Measurements from ENCODE around the gene PNMA6E.

Gene PNMA6E

DNA sequence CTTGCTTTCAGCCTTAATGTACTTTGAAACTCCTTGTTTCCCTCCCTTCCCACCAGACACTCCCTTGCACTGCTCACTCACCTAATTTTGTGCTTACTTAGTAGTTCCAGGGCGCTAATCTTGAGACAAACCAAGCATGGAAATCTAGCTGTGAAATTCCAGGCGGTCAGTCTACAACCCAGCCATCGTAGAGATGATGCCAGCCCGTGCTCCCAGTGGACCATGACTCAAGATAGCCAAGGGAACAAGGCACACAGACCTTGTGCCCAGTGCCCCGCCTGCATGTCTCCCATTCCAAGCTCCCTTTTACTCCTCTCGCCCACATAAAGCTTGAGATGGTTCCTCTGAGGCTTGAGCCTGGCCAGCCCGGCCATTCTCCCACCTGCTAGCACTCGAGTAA is 33.7 kb upstream of the PNMA6E start:
- no peak for DNase-seq

DNA sequence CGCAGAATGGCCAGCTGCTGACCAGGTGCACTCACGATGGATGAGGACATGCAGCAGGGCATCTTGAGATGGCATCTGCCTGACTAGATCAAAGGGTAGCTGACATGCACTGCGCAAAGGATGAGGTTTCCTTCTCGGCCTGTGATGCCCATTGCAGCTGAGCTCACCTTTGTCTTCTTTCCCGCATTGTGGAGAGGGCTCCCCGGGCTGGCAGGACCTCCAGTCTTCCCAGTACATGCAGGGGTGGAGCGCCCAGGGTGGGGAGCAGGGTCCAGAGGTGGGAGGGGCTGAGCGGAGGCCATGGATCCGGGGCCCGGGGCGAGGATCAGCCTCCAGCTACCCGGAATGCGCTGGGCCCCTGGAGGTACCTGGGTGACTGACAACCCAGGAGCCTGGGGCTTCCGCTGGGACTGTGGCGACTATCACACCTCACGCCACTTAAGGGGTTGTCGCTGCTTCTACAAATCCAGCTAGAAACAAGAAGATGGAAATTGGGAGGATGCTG is 32.7 kb upstream of the PNMA6E start:
- no peak for DNase-seq

DNA sequence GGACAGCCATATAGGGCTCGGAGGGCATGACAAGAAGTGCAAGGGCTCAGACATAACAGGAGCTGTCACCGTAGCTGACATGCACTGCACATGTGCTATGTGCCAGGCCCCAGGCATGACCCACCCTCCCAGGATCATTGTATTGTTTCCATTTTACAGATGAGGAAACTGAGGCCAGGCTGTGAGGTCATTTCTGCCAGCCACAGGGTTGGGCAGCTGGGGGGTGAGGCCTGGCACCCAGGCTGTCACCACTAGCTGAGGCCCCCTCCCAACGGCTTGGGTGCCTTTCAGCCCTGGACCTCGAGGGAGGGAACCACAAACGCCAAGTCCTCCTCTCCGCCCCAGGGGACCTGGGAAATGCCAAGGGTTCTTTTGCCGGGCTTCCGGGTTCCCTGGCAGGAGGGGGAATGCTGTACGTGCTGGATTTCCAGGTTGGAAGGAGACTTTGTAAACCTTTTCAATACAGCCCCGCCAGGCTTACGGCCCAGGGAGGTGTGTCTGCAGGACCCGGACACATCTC is 32.1 kb upstream of the PNMA6E start:
- no peak for DNase-seq

GRCh38 chrX:153430796-153431195 is 29.6 kb upstream of the PNMA6E start:
- no peak for DNase-seq

GRCh38 chrX:153426204-153426603 is 25.1 kb upstream of the PNMA6E start:
- no peak for DNase-seq

DNA sequence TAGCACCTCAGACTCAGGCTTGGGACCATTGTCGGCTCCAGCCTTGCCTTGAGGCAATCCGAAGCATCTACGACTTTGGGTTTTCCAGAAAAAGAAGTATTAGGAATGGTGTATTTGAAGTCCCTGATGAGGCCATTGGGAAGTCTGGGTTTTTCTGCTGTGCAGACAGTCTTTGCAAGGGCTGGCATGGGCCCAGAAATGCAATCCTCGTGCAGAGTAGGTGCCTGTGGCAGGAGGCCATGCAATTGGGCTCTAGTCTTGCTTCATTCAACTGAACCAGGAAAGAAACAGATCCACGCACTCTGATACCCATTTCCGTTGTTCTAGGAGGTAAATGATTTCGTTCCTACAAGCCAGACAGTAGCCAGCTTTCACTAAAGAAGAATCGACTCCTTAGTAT is 22.5 kb upstream of the PNMA6E start:
- no peak for DNase-seq

- DNase-seq, result no peak
Measured at GRCh38 chrX:153421856-153422255, 20.7 kb upstream of the PNMA6E start.

DNA sequence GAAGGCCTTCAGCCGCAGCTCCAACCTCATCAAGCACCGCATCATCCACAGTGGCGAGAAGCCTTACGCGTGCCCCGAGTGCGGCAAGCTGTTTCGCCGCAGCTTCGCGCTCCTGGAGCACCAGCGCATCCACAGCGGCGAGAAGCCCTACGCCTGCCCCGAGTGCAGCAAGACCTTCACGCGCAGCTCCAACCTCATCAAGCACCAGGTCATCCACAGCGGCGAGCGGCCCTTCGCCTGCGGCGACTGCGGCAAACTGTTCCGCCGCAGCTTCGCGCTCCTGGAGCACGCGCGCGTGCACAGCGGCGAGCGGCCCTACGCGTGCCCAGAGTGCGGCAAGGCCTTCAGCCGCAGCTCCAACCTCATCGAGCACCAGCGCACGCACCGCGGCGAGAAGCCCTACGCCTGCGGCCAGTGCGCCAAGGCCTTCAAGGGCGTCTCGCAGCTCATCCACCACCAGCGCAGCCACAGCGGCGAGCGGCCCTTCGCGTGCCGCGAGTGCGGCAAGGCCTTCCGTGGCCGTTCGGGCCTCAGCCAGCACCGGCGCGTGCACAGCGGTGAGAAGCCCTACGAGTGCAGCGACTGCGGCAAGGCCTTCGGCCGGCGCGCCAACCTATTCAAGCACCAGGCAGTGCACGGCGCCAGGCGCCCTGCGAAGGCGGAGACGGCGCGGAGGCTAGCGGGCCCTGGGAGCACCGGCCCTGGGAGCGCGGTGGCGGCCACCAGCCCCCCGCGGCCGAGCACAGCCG is 19.9 kb upstream of the PNMA6E start:
- DNase-seq, result no peak

GRCh38 chrX:153417637-153418036 is 16.5 kb upstream of the PNMA6E start:
- no peak for DNase-seq

DNA sequence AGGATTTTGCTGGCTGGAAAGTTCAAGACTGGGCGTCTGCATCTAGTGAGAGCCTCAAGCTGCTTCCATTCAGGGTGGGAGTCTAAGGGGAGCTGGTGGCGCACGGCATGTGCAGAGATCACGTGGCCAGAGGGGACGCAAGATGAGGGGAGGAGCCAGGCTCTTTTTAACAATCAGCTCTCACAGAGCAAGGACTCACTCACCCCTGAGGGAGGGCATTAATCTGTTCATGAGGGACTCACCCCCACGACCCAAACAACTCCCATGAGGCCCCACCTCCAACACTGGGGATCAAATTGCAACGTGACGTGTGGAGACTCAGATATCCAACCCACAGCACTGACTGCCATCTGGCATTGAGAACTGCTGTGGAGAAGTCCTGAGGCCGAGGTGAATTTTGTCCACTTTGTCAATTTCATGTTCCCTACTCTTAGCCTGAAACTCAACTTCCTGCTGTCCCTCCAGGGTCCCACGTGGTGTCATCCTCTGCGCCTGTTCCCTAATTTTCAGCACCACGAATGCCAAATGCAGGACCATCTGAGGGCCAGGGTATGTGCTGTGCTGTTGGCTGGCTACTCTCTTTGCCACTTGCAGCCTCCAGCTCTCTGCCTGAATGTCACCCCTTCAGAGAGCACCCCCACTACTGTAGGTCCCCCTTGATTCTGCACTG is 15.8 kb upstream of the PNMA6E start:
- DNase-seq, result peak; percentile 60 to 92

DNA sequence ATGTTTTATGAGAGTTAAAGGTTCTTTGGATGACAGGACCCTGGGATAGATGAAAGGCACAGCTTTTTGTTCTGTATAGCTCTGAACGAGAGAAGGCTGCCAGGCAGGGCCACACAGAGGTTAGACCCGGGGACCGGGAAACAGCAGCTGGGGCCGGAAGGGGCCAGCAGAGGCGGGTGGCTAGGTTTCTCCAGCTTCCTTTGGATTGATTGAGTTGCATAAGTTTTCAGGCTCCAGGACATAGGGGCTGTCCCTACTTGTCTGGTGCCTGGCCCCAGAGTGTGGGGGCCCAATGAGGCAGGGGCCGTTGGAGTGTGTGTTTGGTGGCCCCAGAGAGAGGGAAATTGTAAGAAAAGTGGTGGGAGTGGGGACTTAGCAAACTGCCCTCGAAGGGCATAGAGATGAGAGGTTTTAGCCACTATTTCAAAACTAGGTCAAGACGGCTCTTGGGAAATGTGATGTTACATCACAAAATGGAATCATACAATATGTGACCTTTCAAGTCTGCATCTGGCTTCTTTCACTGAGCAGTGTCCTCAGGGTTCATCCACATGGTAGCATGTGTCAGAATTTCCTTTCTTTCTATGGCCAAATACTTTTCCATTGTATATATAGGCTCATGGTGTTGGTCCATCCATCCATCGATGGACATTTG is 13.8 kb upstream of the PNMA6E start:
- no peak for DNase-seq

- no peak for DNase-seq
Measured at GRCh38 chrX:153413731-153414130, 12.6 kb upstream of the PNMA6E start.

GRCh38 chrX:153412746-153413720 is 11.9 kb upstream of the PNMA6E start:
- peak in 1 of 2 experiments; percentile 4 for DNase-seq

GRCh38 chrX:153411988-153412574 is 10.9 kb upstream of the PNMA6E start:
- DNase-seq, result no peak

GRCh38 chrX:153411255-153411987 is 10.3 kb upstream of the PNMA6E start, which contains the start of gene ZFP92:
TSS of gene ZFP92 (plus strand) at chrX:153411472. CDS start at chrX:153418323, 6,851 bp downstream.
- peak in 1 of 2 experiments; percentile 29 for DNase-seq

- no peak for DNase-seq
Measured at GRCh38 chrX:153410888-153411254, 9.7 kb upstream of the PNMA6E start.

- no peak for DNase-seq
Measured at GRCh38 chrX:153410373-153410772, 9.2 kb upstream of the PNMA6E start.

DNA sequence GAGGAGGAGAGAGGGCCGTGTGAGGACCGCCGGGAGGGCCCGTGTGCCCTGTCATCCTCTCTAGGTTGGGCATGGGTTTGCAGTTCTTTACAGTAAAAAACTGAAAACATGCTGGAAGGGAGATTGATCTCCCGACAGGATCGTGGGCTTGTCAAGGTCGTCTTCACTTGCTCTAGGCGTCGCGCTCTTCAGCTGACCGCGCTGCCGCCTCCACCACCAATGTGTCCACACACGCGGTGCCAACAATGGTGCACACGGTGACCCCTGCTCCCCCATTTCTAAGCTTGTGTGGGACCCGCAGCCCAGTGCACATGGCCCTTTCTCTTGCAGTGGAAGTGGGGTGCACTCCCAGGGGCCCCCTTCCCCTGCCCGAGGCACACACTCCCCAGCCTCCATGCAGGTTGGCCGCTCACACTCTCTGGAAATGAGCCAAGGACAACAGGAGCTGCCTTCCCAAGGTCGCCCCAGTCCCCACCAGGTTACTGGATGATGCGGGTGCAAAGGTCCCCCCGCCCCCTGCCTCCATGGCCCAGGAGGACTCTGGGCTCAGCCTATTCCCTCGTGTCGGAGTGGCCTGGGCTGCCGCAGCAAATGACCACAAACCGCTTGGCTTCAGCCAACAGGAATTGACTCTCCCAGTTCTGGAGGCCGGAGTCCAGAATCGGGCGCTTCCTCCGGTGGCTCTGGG is 8.4 kb upstream of the PNMA6E start:
- no peak for DNase-seq

- no peak for DNase-seq
Measured at GRCh38 chrX:153408871-153409351, 7.8 kb upstream of the PNMA6E start.

GRCh38 chrX:153408221-153408721 is 7.1 kb upstream of the PNMA6E start:
- DNase-seq, result no peak

Measured in NCI-H524 (cell line).